Measurements from ENCODE around the gene HMGA1. TPM values are rescaled to one million over a fixed set of nuclear protein-coding genes. Genes with fewer than 3 reads are reported as not detected.

The HMGA1 gene
- total and polyA plus RNA-seq, 2 of the 13 experiments (the other 11 are each of a cell fraction or from before 2014, with no cell fraction given) = 117 to 145 TPM

- TF ChIP-seq ZNF780A (CRISPR knock-in tag; IDR thresholded peaks at IDR 0.05) (no peak), PPARG (CRISPR knock-in tag; conservative IDR thresholded peaks at IDR 0.05) (peak; percentile 99), ZFX (CRISPR knock-in tag; IDR thresholded peaks at IDR 0.05; ENCODE audit: low read depth) (peak; percentile 15; the same call in 1 of the 2 replicates), SOX5 (CRISPR knock-in tag; IDR thresholded peaks at IDR 0.05; ENCODE audit: borderline replicate concordance) (peak; percentile 64; the same call in 1 of the 2 replicates), EP300 (IDR thresholded peaks at IDR 0.05; ENCODE audit: low read depth in 2 of 2, low read length in 2 of 2) (peak in 1 of 2 experiments; percentile 5; a peak in 1 of 4 replicates), EP300 (CRISPR knock-in tag; IDR thresholded peaks at IDR 0.05; ENCODE audit: borderline replicate concordance) (no peak), ETV6 (CRISPR knock-in tag; conservative IDR thresholded peaks at IDR 0.05) (no peak), ZFP36L1 (CRISPR knock-in tag; IDR thresholded peaks at IDR 0.05) (no peak), HHEX (CRISPR knock-in tag; IDR thresholded peaks at IDR 0.05) (no peak), ZNF281 (CRISPR knock-in tag; IDR thresholded peaks at IDR 0.05; ENCODE audit: borderline replicate concordance) (no peak), ZNF567 (CRISPR knock-in tag; IDR thresholded peaks at IDR 0.05; ENCODE audit: borderline replicate concordance) (no peak; the same call in 1 of the 2 replicates), HOXA9 (CRISPR knock-in tag; IDR thresholded peaks at IDR 0.05; ENCODE audit: borderline replicate concordance) (no peak), ONECUT2 (CRISPR knock-in tag; IDR thresholded peaks at IDR 0.05) (no peak), ATRX (CRISPR knock-in tag; IDR thresholded peaks at IDR 0.05; ENCODE audit: borderline replicate concordance) (no peak), PRPF4 (IDR thresholded peaks at IDR 0.05; ENCODE audit: low read depth, low read length, poor library complexity, severe bottlenecking) (no peak), ZUFSP (CRISPR knock-in tag; IDR thresholded peaks at IDR 0.05; ENCODE audit: borderline replicate concordance) (no peak), ARHGAP35 (CRISPR knock-in tag; IDR thresholded peaks at IDR 0.05; ENCODE audit: borderline replicate concordance) (no peak)
- TF ChIP-seq, protein P1, sequence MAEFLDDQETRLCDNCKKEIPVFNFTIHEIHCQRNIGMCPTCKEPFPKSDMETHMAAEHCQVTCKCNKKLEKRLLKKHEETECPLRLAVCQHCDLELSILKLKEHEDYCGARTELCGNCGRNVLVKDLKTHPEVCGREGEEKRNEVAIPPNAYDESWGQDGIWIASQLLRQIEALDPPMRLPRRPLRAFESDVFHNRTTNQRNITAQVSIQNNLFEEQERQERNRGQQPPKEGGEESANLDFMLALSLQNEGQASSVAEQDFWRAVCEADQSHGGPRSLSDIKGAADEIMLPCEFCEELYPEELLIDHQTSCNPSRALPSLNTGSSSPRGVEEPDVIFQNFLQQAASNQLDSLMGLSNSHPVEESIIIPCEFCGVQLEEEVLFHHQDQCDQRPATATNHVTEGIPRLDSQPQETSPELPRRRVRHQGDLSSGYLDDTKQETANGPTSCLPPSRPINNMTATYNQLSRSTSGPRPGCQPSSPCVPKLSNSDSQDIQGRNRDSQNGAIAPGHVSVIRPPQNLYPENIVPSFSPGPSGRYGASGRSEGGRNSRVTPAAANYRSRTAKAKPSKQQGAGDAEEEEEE (CRISPR knock-in tag; IDR thresholded peaks at IDR 0.05; ENCODE audit: borderline replicate concordance) = no peak
- TF ChIP-seq, protein P2, sequence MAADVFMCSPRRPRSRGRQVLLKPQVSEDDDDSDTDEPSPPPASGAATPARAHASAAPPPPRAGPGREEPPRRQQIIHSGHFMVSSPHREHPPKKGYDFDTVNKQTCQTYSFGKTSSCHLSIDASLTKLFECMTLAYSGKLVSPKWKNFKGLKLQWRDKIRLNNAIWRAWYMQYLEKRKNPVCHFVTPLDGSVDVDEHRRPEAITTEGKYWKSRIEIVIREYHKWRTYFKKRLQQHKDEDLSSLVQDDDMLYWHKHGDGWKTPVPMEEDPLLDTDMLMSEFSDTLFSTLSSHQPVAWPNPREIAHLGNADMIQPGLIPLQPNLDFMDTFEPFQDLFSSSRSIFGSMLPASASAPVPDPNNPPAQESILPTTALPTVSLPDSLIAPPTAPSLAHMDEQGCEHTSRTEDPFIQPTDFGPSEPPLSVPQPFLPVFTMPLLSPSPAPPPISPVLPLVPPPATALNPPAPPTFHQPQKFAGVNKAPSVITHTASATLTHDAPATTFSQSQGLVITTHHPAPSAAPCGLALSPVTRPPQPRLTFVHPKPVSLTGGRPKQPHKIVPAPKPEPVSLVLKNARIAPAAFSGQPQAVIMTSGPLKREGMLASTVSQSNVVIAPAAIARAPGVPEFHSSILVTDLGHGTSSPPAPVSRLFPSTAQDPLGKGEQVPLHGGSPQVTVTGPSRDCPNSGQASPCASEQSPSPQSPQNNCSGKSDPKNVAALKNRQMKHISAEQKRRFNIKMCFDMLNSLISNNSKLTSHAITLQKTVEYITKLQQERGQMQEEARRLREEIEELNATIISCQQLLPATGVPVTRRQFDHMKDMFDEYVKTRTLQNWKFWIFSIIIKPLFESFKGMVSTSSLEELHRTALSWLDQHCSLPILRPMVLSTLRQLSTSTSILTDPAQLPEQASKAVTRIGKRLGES (CRISPR knock-in tag; IDR thresholded peaks at IDR 0.05; ENCODE audit: borderline replicate concordance) = no peak
Observed at GRCh38 chr6:34276881-34277762, 40.4 kb downstream of the HMGA1 start (continued).

All from HepG2 (cell line).